Measurements from ENCODE around the gene MAB21L4.

MAB21L4 gene

GRCh38 chr2:240906141-240906910 lies 10.4 kb upstream of the MAB21L4 start, which contains the start of gene CROCC2:
Gene CROCC2, plus strand, starts transcription at chr2:240906336. Its CDS starts 178 bp downstream, at chr2:240906514.
- DNase-seq (ENCODE audit: low read depth, low spot score), result no peak
- H3K4me3 ChIP-seq (ENCODE audit: low read depth, low read length), result no peak within 1 kb of the TSS
- ChIA-PET CTCF (interaction anchor here (1.0 kb wide), 1 partner anchor 8 kb away, joined by 5 read pairs; no protein-coding TSS in a partner anchor), POLR2A (no interaction called here)
- TF ChIP-seq CTCF (IDR thresholded peaks at IDR 0.05; ENCODE audit: insufficient read depth, low read length, missing control alignments), result no peak

- ChIA-PET CTCF (no interaction called here), POLR2A (no interaction called here)
- no peak overlapping the region for H3K4me3 ChIP-seq (ENCODE audit: low read depth, low read length)
- DNase-seq (ENCODE audit: low read depth, low spot score), result no peak
- no peak for TF ChIP-seq CTCF (IDR thresholded peaks at IDR 0.05; ENCODE audit: insufficient read depth, low read length, missing control alignments)
Observed at GRCh38 chr2:240905176-240905781, 9.3 kb upstream of the MAB21L4 start.

GRCh38 chr2:240904216-240905175 lies 8.5 kb upstream of the MAB21L4 start:
- H3K4me3 ChIP-seq (ENCODE audit: low read depth, low read length), result no peak overlapping the region
- POLR2A ChIA-PET, result no interaction called here
- CTCF ChIA-PET, result interaction anchor here (1.9 kb wide), 1 partner anchor 10 kb away, joined by 7 read pairs; no protein-coding TSS in a partner anchor
- TF ChIP-seq CTCF (IDR thresholded peaks at IDR 0.05; ENCODE audit: insufficient read depth, low read length, missing control alignments), result no peak
- DNase-seq (ENCODE audit: low read depth, low spot score), result no peak

- ChIA-PET CTCF (interaction anchor here (1.9 kb wide), 1 partner anchor 11 kb away, joined by 7 read pairs; no protein-coding TSS in a partner anchor), POLR2A (no interaction called here)
- no peak overlapping the region for H3K4me3 ChIP-seq (ENCODE audit: low read depth, low read length)
- no peak for DNase-seq (ENCODE audit: low read depth, low spot score)
- no peak for TF ChIP-seq CTCF (IDR thresholded peaks at IDR 0.05; ENCODE audit: insufficient read depth, low read length, missing control alignments)
Observed at GRCh38 chr2:240903191-240904060, 7.5 kb upstream of the MAB21L4 start.

GRCh38 chr2:240902615-240903041 lies 6.7 kb upstream of the MAB21L4 start:
- no peak overlapping the region for H3K4me3 ChIP-seq (ENCODE audit: low read depth, low read length)
- POLR2A ChIA-PET, result no interaction called here
- DNase-seq (ENCODE audit: low read depth, low spot score), result no peak
- CTCF ChIA-PET, result interaction anchor here (1.2 to 1.9 kb wide), 3 partner anchors 10 to 12 kb away, joined by 4 to 7 read pairs (median 4); no protein-coding TSS in a partner anchor
- TF ChIP-seq CTCF (IDR thresholded peaks at IDR 0.05; ENCODE audit: insufficient read depth, low read length, missing control alignments), result no peak
